C4-2B (cell line): Measurements from ENCODE around the gene LDLRAD3.

Experiments used
- H3K27ac ChIP-seq: fragments of 450-650 bp; 2 replicates; pipeline ENCODE4 v1.5.1; 2017
- CTCF ChIP-seq: fragments of 450-650 bp; conservative IDR thresholded peaks from 2 replicates; pipeline ENCODE4 v1.5.1; 2017; ENCODE audit warnings: mild to moderate bottlenecking
- ZFX ChIP-seq: fragments of 450-650 bp; IDR thresholded peaks from 2 replicates; pipeline ENCODE4 v1.6.1; 2017

The LDLRAD3 gene

GRCh38 chr11:35992548-35992947 is 48.7 kb downstream of the LDLRAD3 start:
- H3K27ac ChIP-seq, result no peak overlapping the region
- no peak for TF ChIP-seq CTCF
- TF ChIP-seq ZFX, result no peak

GRCh38 chr11:35994421-35994820 is 50.6 kb downstream of the LDLRAD3 start:
- no peak overlapping the region for H3K27ac ChIP-seq
- no peak for TF ChIP-seq ZFX
- TF ChIP-seq CTCF, result no peak

- TF ChIP-seq ZFX, result no peak
- TF ChIP-seq CTCF, result no peak
- no peak overlapping the region for H3K27ac ChIP-seq
Measured at GRCh38 chr11:35995681-35996271, 51.9 kb downstream of the LDLRAD3 start.

GRCh38 chr11:35997902-35998520 is 54.1 kb downstream of the LDLRAD3 start:
- H3K27ac ChIP-seq, result no peak overlapping the region
- no peak for TF ChIP-seq ZFX

- no peak overlapping the region for H3K27ac ChIP-seq
Measured at GRCh38 chr11:35998634-35999033, 54.8 kb downstream of the LDLRAD3 start.

GRCh38 chr11:36000616-36001190 is 56.8 kb downstream of the LDLRAD3 start:
- H3K27ac ChIP-seq, result no peak overlapping the region
- TF ChIP-seq ZFX, result no peak
- no peak for TF ChIP-seq CTCF

More at GRCh38 chr11:35998634-35999033, 54.8 kb downstream of the LDLRAD3 start:
- TF ChIP-seq ZFX (no peak), CTCF (no peak)

GRCh38 chr11:36002196-36002595 is 58.3 kb downstream of the LDLRAD3 start:
- H3K27ac ChIP-seq, result no peak overlapping the region
- TF ChIP-seq ZFX (no peak), CTCF (no peak)

- no peak for TF ChIP-seq ZFX
- no peak for TF ChIP-seq CTCF
- H3K27ac ChIP-seq, result no peak overlapping the region
Measured at GRCh38 chr11:36002796-36003195, 58.9 kb downstream of the LDLRAD3 start.
